ENCODE measurements around the gene CLSTN1. TPM values are rescaled to one million over a fixed set of nuclear protein-coding genes. Genes with fewer than 3 reads are reported as not detected.

CLSTN1 gene
- total and polyA plus RNA-seq, 2 experiments from 2014 or later, result 70.9 to 81.5 TPM

DNA sequence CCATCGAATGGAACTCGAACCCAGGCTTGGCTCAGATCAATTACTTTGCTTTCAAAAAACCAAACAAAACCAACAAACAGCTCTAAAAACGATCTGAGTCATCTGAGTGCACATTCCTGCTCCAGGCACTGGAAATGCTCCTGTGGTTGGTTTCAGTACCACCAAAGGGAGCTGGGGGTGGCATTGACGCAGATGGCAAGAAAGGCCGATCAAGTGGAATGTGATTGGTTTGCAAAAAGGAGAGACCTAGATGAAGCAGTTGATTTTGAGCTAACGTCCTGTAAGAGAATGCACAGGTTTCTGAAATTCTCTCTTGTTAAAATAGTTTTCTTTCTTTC, 132.7 kb downstream of the CLSTN1 start:
- Histone ChIP-seq H3K36me3 (no peaks in the 10 kb centered on the region), H3K9me3 (ENCODE audit: low read depth) (no peaks in the 10 kb centered on the region), H3K4me1 (ENCODE audit: low read depth) (no peaks in the 10 kb centered on the region), H3K27me3 (peaks cover 36% of the 10 kb centered on the region), H3K4me3 (no peak overlapping the region), H3K27ac (no peak overlapping the region)
- peak in 1 of 2 donors; percentile 12 for DNase-seq (ENCODE audit: low read depth in 1 of 2, low spot score in 1 of 2)
- TF ChIP-seq, protein P1, sequence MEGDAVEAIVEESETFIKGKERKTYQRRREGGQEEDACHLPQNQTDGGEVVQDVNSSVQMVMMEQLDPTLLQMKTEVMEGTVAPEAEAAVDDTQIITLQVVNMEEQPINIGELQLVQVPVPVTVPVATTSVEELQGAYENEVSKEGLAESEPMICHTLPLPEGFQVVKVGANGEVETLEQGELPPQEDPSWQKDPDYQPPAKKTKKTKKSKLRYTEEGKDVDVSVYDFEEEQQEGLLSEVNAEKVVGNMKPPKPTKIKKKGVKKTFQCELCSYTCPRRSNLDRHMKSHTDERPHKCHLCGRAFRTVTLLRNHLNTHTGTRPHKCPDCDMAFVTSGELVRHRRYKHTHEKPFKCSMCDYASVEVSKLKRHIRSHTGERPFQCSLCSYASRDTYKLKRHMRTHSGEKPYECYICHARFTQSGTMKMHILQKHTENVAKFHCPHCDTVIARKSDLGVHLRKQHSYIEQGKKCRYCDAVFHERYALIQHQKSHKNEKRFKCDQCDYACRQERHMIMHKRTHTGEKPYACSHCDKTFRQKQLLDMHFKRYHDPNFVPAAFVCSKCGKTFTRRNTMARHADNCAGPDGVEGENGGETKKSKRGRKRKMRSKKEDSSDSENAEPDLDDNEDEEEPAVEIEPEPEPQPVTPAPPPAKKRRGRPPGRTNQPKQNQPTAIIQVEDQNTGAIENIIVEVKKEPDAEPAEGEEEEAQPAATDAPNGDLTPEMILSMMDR (IDR thresholded peaks at IDR 0.05; ENCODE audit: low read depth, low read length), result no peak

- peaks cover 36% of the 10 kb centered on the region for H3K27me3 ChIP-seq
- H3K4me3 ChIP-seq, result peak overlapping the region; percentile 51
- H3K27ac ChIP-seq, result no peak overlapping the region
- H3K36me3 ChIP-seq, result no peaks in the 10 kb centered on the region
- no peaks in the 10 kb centered on the region for H3K4me1 ChIP-seq (ENCODE audit: low read depth)
- no peak for DNase-seq (ENCODE audit: low read depth in 1 of 2, low spot score in 1 of 2)
- TF ChIP-seq, protein P1 (IDR thresholded peaks at IDR 0.05; ENCODE audit: low read depth, low read length), result no peak
- no peaks in the 10 kb centered on the region for H3K9me3 ChIP-seq (ENCODE audit: low read depth)
Measured at GRCh38 chr1:9690440-9691107, 133.2 kb downstream of the CLSTN1 start.

DNA sequence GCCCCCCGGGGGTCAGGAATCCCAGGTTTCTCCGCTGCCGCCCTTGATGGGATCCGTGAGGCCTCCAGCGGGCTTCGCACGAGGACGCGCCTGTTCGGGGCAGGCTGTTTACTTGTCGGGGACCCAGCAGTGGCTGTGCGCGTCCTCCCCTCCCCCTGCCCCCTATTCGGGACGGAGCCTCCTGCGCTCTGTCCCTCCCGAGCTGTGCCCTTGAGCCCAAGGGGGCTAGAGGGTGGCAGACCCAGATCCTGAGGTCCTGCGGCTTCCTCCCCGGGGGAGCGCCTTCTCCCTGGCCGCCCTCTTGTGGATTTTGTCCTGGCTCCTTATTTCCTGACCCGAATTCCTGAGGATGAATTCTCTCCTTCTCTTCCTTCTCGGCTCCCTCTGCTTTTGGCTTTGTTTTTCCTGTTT, 133.8 kb downstream of the CLSTN1 start:
- no peaks in the 10 kb centered on the region for H3K4me1 ChIP-seq (ENCODE audit: low read depth)
- no peaks in the 10 kb centered on the region for H3K36me3 ChIP-seq
- TF ChIP-seq, protein P1 (IDR thresholded peaks at IDR 0.05; ENCODE audit: low read depth, low read length), result peak; percentile 16
- DNase-seq (ENCODE audit: low read depth in 1 of 2, low spot score in 1 of 2), result peak; percentile 30 to 63
- H3K27me3 ChIP-seq, result peaks cover 36% of the 10 kb centered on the region
- no peaks in the 10 kb centered on the region for H3K9me3 ChIP-seq (ENCODE audit: low read depth)
- no peak overlapping the region for H3K27ac ChIP-seq
- peak overlapping the region; percentile 51 for H3K4me3 ChIP-seq

DNA sequence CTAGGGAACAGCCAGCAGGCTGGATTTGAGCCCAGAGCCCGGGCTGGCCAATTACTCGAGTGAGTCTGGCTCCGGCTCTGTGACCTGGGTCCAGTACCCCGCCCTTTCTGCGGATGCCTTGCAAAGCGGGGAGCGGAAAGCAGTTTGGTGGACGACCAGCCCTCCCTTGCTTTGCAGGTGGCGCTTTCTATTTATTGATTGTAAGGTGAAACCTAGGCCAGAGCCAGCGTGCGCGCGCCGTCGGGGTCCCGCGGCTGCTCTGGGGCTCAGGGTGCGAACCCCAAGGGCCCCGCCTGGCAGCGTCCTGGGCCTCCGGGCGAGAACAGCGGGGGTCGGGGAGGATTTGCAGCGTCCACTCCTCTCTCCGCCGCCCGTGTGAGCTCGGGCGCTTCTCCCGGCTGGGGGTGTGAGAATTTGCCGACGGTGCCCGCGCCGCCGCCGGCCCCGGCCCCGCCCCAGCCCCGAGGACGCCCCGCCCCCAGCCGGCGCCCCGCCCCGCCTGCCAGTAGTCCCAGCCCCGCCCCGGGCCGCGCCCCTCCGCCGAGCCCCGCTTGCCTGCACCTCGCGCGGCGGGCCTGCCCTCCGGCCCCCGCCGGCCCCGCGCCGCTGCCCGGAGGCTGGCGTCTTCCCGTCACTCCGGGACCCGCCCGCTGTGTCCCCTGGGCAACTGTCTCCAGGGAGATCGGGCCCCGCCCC, 134.6 kb downstream of the CLSTN1 start:
- H3K4me3 ChIP-seq, result peak overlapping the region; percentile 51
- TF ChIP-seq, protein P1 (IDR thresholded peaks at IDR 0.05; ENCODE audit: low read depth, low read length), result no peak
- peak; percentile 81 to 91 for DNase-seq (ENCODE audit: low read depth in 1 of 2, low spot score in 1 of 2)
- H3K27ac ChIP-seq, result no peak overlapping the region
- H3K9me3 ChIP-seq (ENCODE audit: low read depth), result no peaks in the 10 kb centered on the region
- H3K27me3 ChIP-seq, result peaks cover 36% of the 10 kb centered on the region
- no peaks in the 10 kb centered on the region for H3K4me1 ChIP-seq (ENCODE audit: low read depth)
- no peaks in the 10 kb centered on the region for H3K36me3 ChIP-seq

DNA sequence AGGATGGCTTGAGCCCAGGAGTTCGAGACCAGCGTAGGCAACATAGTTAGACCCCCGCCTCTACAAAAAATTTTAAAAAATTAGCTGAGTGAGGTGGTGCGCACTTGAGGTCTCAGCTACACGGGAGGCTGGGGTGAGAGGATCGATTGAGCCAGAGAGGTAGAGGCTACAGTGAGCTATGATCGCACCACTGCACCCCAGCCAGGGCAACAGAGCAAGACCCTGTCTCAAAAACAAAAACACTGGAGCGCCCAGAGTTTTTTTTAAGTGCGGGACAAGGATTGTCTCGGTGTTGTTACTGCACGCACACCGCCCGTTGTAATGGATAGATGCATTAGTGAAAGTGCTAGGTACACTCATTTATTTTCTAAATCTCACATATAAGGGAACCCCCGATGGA, 135.2 kb downstream of the CLSTN1 start:
- H3K27me3 ChIP-seq, result peaks cover 36% of the 10 kb centered on the region

More for the DNA sequence above, 135.2 kb downstream of the CLSTN1 start:
- Histone ChIP-seq H3K36me3 (no peaks in the 10 kb centered on the region), H3K27ac (no peak overlapping the region), H3K4me1 (ENCODE audit: low read depth) (no peaks in the 10 kb centered on the region), H3K4me3 (peak overlapping the region; percentile 20), H3K9me3 (ENCODE audit: low read depth) (no peaks in the 10 kb centered on the region)
- TF ChIP-seq, protein P1 (IDR thresholded peaks at IDR 0.05; ENCODE audit: low read depth, low read length), result no peak
- no peak for DNase-seq (ENCODE audit: low read depth in 1 of 2, low spot score in 1 of 2)

All from cardiac muscle cell (in vitro differentiated cells and primary cell).